G401.6 (cell line): ENCODE data around the gene WNT2.

Experiments used
- FAIRE-seq: peaks from 2 replicates; lab custom pipeline; 2012; peaks lifted over from hg19 to GRCh38; lab: Jason Lieb, UNC

WNT2 gene

GRCh38 chr7:117322741-117323304 is at the start of gene WNT2:
WNT2 (minus strand) TSS chr7:117323058; CDS start chr7:117322989, 69 bp downstream.
- FAIRE-seq = no peak

DNA sequence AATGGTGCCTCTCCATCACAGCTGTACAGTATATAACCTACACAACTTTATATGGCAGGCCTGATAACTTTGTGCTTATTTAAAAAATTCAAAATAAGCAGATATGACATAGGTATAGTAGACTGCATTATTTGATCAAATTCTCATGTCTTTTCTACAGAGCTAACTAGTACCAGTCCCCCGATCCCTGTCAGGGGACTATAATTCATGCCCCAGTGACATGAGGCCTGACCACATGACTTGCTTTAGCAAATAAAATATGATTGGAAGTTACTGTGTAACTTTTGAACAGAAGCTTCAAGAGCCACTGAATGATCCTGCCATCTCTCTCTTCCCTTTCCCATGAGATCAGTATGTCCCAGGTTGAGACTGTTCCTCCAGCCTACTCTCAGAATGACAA is 49.2 kb upstream of the WNT2 start:
- no peak for FAIRE-seq

GRCh38 chr7:117364339-117365080 is 41.7 kb upstream of the WNT2 start:
- no peak for FAIRE-seq

GRCh38 chr7:117362294-117362888 is 39.5 kb upstream of the WNT2 start:
- FAIRE-seq = no peak

GRCh38 chr7:117350027-117350426 is 27.2 kb upstream of the WNT2 start:
- no peak for FAIRE-seq

GRCh38 chr7:117349570-117349969 is 26.7 kb upstream of the WNT2 start:
- no peak for FAIRE-seq

DNA sequence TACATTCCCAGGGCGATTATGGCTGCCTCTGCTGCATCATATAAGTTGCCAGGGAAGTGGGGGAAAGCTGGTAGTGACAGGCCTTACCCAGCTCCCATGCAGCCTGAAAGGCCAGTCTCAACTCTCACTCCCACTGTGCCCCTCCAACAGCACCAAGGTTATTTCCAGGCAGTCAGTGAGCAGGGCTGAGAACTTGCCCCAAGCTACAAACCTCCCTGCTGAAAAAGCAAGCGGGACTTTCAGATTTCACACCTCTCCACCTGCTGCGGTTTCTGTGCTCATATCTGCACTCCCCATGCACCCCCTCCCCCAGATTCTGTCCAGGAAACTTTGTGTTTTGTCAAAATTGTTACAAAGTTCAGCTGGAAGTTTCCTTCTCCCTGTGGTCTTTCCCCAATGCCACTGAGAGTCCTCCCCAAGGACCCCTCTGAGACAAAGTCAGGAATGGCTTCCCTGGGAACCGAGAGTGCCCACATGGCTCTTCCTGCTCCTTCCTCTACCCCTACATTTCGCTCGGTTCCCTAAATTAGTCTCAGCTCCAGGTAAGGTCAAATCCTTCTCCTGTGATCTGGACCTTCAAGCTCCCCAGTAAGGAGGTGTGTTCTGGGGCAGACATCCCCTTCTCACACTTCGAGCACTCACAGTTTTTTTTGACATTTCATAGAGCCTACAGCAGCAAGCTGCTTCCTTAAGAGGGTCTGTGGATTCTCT is 25.3 kb upstream of the WNT2 start:
- FAIRE-seq = no peak

GRCh38 chr7:117347480-117347879 is 24.6 kb upstream of the WNT2 start:
- no peak for FAIRE-seq

DNA sequence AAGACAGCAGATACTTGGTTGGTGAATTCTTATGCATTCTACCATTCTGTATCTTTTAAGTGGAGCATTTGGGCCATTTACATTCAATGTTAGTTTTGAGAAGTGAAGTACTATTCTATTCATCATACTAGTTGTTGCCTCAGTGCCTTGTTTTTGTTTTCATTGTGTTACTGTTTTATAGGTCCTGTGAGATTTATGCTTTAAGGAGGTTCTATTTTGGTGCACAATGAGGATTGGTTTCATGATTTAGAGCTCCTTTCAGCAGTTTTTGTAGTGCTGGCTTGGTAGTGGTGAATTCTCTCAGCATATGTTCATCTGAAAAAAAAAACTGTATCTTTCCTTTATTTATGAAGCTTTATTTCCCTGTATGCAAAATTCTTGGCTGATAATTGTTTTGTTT is 23.3 kb upstream of the WNT2 start:
- no peak for FAIRE-seq

- no peak for FAIRE-seq
Observed at GRCh38 chr7:117338020-117338419, 15.2 kb upstream of the WNT2 start.

- FAIRE-seq = no peak
Observed at GRCh38 chr7:117333168-117333567, 10.3 kb upstream of the WNT2 start.

DNA sequence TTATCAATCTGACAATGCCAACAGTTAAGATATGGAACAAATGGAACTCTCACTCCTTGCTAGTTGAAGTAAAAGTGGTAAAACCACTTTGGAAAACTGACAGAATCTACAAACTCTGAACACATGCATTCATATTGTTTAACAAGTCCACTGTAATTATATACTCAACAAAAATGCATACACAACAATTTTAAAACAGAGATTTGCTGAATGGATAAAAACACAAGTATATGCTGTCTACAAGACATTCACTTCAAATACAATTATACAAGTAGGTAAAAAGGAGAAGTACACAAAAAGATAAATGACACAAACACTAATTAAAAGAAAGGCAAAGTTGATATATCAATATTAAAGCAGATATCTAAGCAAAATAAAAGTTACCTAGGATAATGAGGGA is 9.2 kb upstream of the WNT2 start:
- FAIRE-seq = no peak

GRCh38 chr7:117325836-117326235 is 3.0 kb upstream of the WNT2 start:
- FAIRE-seq = no peak

- FAIRE-seq = no peak
Observed at GRCh38 chr7:117324960-117325359, 2.1 kb upstream of the WNT2 start.

DNA sequence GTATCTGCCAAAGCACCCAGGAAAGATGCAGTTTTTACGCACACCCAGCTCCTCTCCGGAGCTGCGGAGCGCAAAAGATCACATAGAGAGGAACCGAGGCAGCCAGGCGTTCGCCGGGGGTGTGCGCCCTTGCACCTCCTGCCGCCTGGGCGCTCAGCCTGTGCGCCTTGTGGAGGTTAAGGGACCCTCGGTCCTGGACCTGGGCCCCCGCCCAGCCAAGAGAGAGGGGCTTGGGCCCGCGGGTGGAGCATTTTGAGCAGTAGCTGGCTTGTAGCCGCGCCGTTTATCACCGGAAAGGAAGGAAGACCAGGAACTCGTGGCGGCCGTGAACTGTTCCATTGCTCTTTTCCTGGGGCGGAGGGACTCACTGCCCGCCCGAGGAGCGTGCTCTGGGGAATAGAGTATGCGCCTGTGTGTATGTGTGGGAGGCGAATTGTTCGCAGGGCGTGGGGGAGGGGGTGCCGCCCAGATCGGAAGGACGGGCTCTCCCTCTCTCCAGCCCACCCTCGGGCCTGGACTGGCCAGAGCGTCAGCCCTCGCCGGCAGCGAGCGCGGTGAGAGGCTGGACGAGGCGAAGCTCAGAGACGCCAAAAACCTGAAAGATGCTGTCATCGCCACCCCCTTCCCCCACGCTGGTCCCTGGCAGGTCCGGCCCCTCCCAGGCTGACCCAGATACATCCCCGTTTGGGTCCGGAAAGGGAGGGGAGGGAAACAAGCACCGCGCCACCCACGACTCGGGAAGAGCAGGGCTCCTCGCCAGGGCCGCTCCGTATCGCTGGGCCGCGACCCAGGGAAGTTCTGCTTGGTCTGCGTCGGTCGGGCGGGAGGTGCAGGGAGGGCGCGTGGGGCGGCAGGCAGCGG is 1.2 kb upstream of the WNT2 start:
- no peak for FAIRE-seq

DNA sequence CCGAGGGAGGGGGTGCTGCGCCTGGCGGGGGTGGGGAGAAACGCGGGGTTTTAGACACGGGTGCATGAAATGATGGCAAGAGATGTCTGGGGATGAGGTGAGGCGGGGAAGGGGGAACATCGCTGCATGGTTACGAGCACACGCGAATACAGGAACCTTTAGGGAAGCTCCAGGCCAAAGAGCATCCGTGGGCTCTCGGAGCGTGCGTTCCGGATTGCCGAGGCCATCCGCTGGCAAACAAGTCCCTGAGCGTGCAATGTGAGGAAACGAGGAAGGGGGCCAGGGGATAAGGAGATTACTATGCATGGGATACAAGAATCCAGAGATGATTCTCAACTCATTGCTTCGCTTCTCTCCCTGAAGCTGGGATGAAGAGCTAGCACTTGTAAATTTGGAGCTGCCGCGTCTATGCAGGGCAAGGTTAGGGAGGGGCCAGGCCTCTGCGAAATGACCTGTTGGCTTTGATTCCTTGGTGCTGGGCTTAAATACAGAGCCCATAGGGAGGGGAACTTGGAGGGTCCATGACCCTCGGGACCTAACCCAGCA is 520 bp upstream of the WNT2 start:
- FAIRE-seq = no peak

DNA sequence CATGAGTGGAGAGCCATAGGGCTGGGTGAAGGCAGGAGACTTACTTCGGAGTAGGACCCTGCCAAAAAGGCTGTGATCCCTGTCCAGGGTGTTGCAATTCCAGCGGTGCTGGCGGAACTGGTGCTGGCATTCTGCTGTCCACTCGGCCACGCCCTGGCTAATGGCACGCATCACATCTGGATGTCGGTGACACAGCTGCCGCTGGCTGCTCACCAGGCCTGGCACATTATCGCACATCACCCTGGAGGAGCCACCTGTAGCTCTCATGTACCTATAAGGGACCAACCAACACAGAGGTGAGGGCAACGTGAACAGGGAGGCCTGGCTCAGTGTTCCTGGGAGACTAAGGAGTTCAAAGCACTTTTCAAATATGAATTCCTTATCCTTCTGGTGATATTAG is 2.3 kb downstream of the WNT2 start:
- FAIRE-seq = no peak

GRCh38 chr7:117319181-117319580 is 3.7 kb downstream of the WNT2 start:
- no peak for FAIRE-seq

- FAIRE-seq = no peak
Observed at GRCh38 chr7:117313582-117313981, 9.3 kb downstream of the WNT2 start.

- FAIRE-seq = no peak
Observed at GRCh38 chr7:117312593-117313580, 10.0 kb downstream of the WNT2 start.

GRCh38 chr7:117308891-117309290 is 14.0 kb downstream of the WNT2 start:
- FAIRE-seq = no peak
